CD4-positive, alpha-beta memory T cell (primary cell): Measurements from ENCODE around the gene MYT1. TPM values are rescaled to one million over a fixed set of nuclear protein-coding genes. Genes with fewer than 3 reads are reported as not detected.

ENCODE experiments used
- CTCF ChIA-PET: fragments of 350-600 bp; sonication (Branson Sonifier 250); formaldehyde crosslinking; loops from one replicate; lab custom pipeline; 2021; ENCODE audit warnings: inconsistent platforms; ENCODE audit not compliant: partially characterized antibody; lab: Charles Lee
- POLR2A ChIA-PET: fragments of 350-600 bp; sonication (Branson Sonifier 250); formaldehyde crosslinking; loops from one replicate; lab custom pipeline; 2021; ENCODE audit not compliant: partially characterized antibody; lab: Charles Lee
- DNase-seq, 5 donors: peaks; one replicate each; pipeline versions ENCODE4 v3.0.0 to v3.0.0-alpha.2; 2020 to 2022; ENCODE audit warnings: mixed read lengths in 1 of 5
- H3K27ac ChIP-seq: one replicate; pipeline ENCODE4 v1.7.0; 2013; ENCODE audit warnings: low read depth, low read length
- H3K27me3 ChIP-seq: 2 replicates; pipeline ENCODE4 v1.7.0; 2013; ENCODE audit warnings: mild to moderate bottlenecking, low read length, moderate library complexity; ENCODE audit not compliant: insufficient read depth
- H3K36me3 ChIP-seq: 2 replicates; pipeline ENCODE4 v1.7.0; 2013; ENCODE audit warnings: mild to moderate bottlenecking, low read length, moderate library complexity; ENCODE audit not compliant: insufficient read depth
- H3K4me1 ChIP-seq: 2 replicates; pipeline ENCODE4 v1.7.0; 2013; ENCODE audit warnings: mild to moderate bottlenecking, low read length, moderate library complexity; ENCODE audit not compliant: insufficient read depth
- H3K4me3 ChIP-seq, 2 donors: one replicate each; pipeline ENCODE4 v1.7.0; 2013; ENCODE audit warnings: low read length in 2 of 2, mild to moderate bottlenecking in 1 of 2
- H3K9me3 ChIP-seq, 2 donors: one replicate each; pipeline ENCODE4 v1.7.0; 2013; ENCODE audit warnings: low read length in 2 of 2, control low read depth in 1 of 2; ENCODE audit not compliant: control insufficient read depth in 1 of 2
- H3K27ac Mint-ChIP-seq, 7 donors: one replicate each; pipeline ENCODE4 v1.8.0; 2020 to 2021; ENCODE audit warnings: mixed read lengths in 7 of 7, mild to moderate bottlenecking in 6 of 7, inconsistent platforms in 3 of 7, moderate library complexity in 3 of 7
- H3K27me3 Mint-ChIP-seq, 2 donors: one replicate each; pipeline ENCODE4 v1.8.0; 2020 to 2021; ENCODE audit warnings: mixed read lengths in 2 of 2
- H3K36me3 Mint-ChIP-seq, 2 donors: one replicate each; pipeline ENCODE4 v1.8.0; 2020 to 2021; ENCODE audit warnings: mixed read lengths in 2 of 2, inconsistent platforms in 1 of 2, mild to moderate bottlenecking in 1 of 2
- H3K4me1 Mint-ChIP-seq, 4 donors: one replicate each; pipeline ENCODE4 v1.8.0; 2020 to 2021; ENCODE audit warnings: mixed read lengths in 4 of 4, mild to moderate bottlenecking in 1 of 4
- H3K4me3 Mint-ChIP-seq, 8 donors: one replicate each; pipeline ENCODE4 v1.8.0; 2020 to 2021; ENCODE audit warnings: mixed read lengths in 8 of 8, mild to moderate bottlenecking in 7 of 8, moderate library complexity in 6 of 8, inconsistent platforms in 3 of 8
- H3K9me3 Mint-ChIP-seq, 8 donors: one replicate each; pipeline ENCODE4 v1.8.0; 2020 to 2021; ENCODE audit warnings: mixed read lengths in 8 of 8, mild to moderate bottlenecking in 5 of 8, inconsistent platforms in 3 of 8, moderate library complexity in 1 of 8
- intact Hi-C: fragments of 100-400 bp; cut with micrococcal nuclease; formaldehyde crosslinking; loops from one replicate; pipeline ENCODE4 v1.15.1; 2023
- polyA plus RNA-seq, 2 donors: library from polyadenylated mRNA; unstranded; fragments of 300-500 nt; fragmentation: Illumina TruSeq; gene quantifications; one replicate each; pipeline ENCODE4 v1.2.3, GENCODE V29; 2021
- total RNA-seq, 2 experiments: library from RNA; stranded (reverse); gene quantifications; one replicate each; pipeline ENCODE4 v1.2.3, GENCODE V29; 2021

MYT1 gene
- total and polyA plus RNA-seq, 4 experiments from 2014 or later: not detected

- H3K4me3 ChIP-seq: no peak overlapping the region
- POLR2A ChIA-PET: no interaction called here
Observed at GRCh38 chr20:64188682-64189529, 24.7 kb downstream of the MYT1 start.

GRCh38 chr20:64189530-64189966 is 25.3 kb downstream of the MYT1 start:
- Histone ChIP-seq H3K36me3 (no peaks in the 10 kb centered on the region), H3K27ac (no peak overlapping the region), H3K27me3 (no peaks in the 10 kb centered on the region), H3K4me1 (peaks cover 6% of the 10 kb centered on the region), H3K9me3 (no peaks in the 10 kb centered on the region), H3K4me3 (no peak overlapping the region)
- no peaks in the 10 kb centered on the region for H3K36me3 Mint-ChIP-seq
- no peak for DNase-seq
- intact Hi-C loops: no loop called here
- POLR2A ChIA-PET: no interaction called here
- CTCF ChIA-PET: no interaction called here
- peaks cover 0 to 6% (median 0%) of the 10 kb centered on the region in 8 donors for H3K9me3 Mint-ChIP-seq
- H3K4me1 Mint-ChIP-seq: peaks cover 8 to 31% (median 12%) of the 10 kb centered on the region in 4 donors
- H3K27ac Mint-ChIP-seq: no peak overlapping the region
- H3K4me3 Mint-ChIP-seq: no peak overlapping the region
- H3K27me3 Mint-ChIP-seq: peaks cover 14 to 15% of the 10 kb centered on the region in 2 donors

More at GRCh38 chr20:64188682-64189529, 24.7 kb downstream of the MYT1 start:
- H3K4me3 Mint-ChIP-seq: no peak overlapping the region
- no peak overlapping the region for H3K27ac Mint-ChIP-seq
- Histone ChIP-seq H3K36me3 (no peaks in the 10 kb centered on the region), H3K9me3 (no peaks in the 10 kb centered on the region), H3K4me1 (peaks cover 6% of the 10 kb centered on the region), H3K27me3 (no peaks in the 10 kb centered on the region), H3K27ac (no peak overlapping the region)
- CTCF ChIA-PET: no interaction called here
- H3K9me3 Mint-ChIP-seq: peaks cover 0 to 6% (median 0%) of the 10 kb centered on the region in 8 donors
- H3K36me3 Mint-ChIP-seq: no peaks in the 10 kb centered on the region
- intact Hi-C loops: no loop called here
- H3K4me1 Mint-ChIP-seq: peaks cover 8 to 34% (median 14%) of the 10 kb centered on the region in 4 donors
- peaks cover 14% of the 10 kb centered on the region in 2 donors for H3K27me3 Mint-ChIP-seq
- DNase-seq: no peak

DNA sequence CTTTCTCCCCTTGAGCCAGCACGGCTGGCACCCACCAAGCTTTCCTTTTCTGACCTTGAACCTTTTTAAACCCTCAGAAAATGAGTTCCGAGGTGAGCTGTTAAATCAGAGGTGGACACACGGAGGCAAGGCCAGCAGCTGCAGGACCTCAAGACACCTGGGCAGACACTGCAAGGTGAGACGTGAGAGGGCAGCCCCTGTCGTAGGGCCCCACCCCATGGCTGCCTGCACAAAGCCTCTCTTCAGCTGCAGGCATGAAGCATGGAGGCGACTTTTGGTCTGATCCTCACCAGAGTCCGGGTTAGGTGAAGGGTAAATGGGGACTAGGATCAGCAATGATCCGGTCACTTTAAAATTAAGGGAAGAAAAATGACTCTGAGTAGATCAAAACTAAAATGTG is 25.7 kb downstream of the MYT1 start:
- no peak overlapping the region for H3K4me3 Mint-ChIP-seq
- H3K4me1 Mint-ChIP-seq: peaks cover 5 to 27% (median 8%) of the 10 kb centered on the region in 4 donors
- intact Hi-C loops: no loop called here

DNA sequence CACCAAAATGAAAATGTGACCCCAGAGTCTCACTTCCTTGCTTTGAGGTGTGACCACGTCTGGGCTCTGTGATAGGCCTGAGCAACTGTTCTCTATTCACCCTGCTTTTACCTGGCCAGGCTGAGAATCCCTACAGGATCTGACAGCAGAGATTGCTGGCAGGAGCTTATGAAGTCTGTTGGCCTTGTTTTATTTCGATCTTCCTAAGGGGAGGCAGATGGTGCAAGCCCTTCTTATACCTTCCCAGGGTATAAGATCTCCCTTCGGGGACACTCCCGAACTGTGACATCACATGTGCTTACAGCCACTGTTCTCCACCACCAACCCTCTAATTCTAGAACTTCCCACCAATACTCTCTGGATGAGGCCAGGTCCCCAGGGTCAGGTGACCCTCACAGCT is 26.8 kb downstream of the MYT1 start:
- Mint-ChIP-seq H3K27ac (no peak overlapping the region), H3K4me3 (no peak overlapping the region)

More for the DNA sequence above, 25.7 kb downstream of the MYT1 start:
- no peaks in the 10 kb centered on the region for H3K27me3 ChIP-seq
- no peaks in the 10 kb centered on the region for H3K36me3 ChIP-seq
- Mint-ChIP-seq H3K36me3 (no peaks in the 10 kb centered on the region), H3K27ac (no peak overlapping the region), H3K27me3 (peaks cover 11 to 14% of the 10 kb centered on the region in 2 donors), H3K9me3 (peaks cover 0 to 4% (median 0%) of the 10 kb centered on the region in 8 donors)
- H3K9me3 ChIP-seq: no peaks in the 10 kb centered on the region
- H3K4me3 ChIP-seq: no peak overlapping the region
- POLR2A ChIA-PET: no interaction called here
- no peak for DNase-seq
- H3K4me1 ChIP-seq: peaks cover 6% of the 10 kb centered on the region
- CTCF ChIA-PET: no interaction called here
- H3K27ac ChIP-seq: no peak overlapping the region

GRCh38 chr20:64192406-64192805 is 28.2 kb downstream of the MYT1 start:
- ChIA-PET POLR2A (no interaction called here), CTCF (interaction anchor here (1.4 kb wide), 1 partner anchor 72 kb away, joined by 3 read pairs; no protein-coding TSS in a partner anchor)
- Mint-ChIP-seq H3K36me3 (no peaks in the 10 kb centered on the region), H3K4me1 (peaks cover 4 to 17% (median 6%) of the 10 kb centered on the region in 4 donors), H3K9me3 (peaks cover 0 to under 1% (median 0%) of the 10 kb centered on the region in 8 donors), H3K27ac (no peak overlapping the region), H3K27me3 (peaks cover 11 to 23% of the 10 kb centered on the region in 2 donors), H3K4me3 (no peak overlapping the region)
- no peaks in the 10 kb centered on the region for H3K36me3 ChIP-seq
- H3K4me1 ChIP-seq: peaks cover 6% of the 10 kb centered on the region
- no peaks in the 10 kb centered on the region for H3K27me3 ChIP-seq
- H3K9me3 ChIP-seq: no peaks in the 10 kb centered on the region
- H3K4me3 ChIP-seq: no peak overlapping the region
- DNase-seq: no peak
- intact Hi-C loops: no loop called here
- H3K27ac ChIP-seq: no peak overlapping the region

More for the DNA sequence above, 26.8 kb downstream of the MYT1 start:
- ChIA-PET POLR2A (no interaction called here), CTCF (no interaction called here)
- Histone ChIP-seq H3K9me3 (no peaks in the 10 kb centered on the region), H3K36me3 (no peaks in the 10 kb centered on the region), H3K27me3 (no peaks in the 10 kb centered on the region), H3K27ac (no peak overlapping the region), H3K4me3 (no peak overlapping the region), H3K4me1 (peaks cover 6% of the 10 kb centered on the region)
- Mint-ChIP-seq H3K4me1 (peaks cover 4 to 18% (median 6%) of the 10 kb centered on the region in 4 donors), H3K27me3 (peaks cover 9 to 17% of the 10 kb centered on the region in 2 donors), H3K36me3 (no peaks in the 10 kb centered on the region), H3K9me3 (peaks cover 0 to 4% (median 0%) of the 10 kb centered on the region in 8 donors)
- intact Hi-C loops: no loop called here
- DNase-seq: no peak

DNA sequence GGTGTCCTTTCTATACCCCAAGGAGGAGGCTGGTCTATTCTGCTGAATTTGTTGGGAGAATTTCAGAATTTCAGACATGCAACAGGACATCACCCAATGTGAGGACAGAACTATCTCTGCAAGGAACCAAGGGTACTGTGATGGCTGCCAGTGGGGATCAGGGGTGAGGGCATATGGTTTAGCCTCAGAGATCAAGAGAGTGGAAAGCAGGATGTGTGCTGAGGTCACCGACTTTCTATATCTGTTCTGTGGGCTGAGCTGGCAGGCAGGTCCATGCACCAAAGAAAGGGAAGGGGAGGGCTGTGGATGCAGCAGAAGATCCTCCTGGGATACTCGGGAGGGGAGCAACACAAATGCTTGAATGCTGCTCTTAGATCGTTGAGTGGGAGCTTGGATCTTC is 28.8 kb downstream of the MYT1 start:
- intact Hi-C loops: no loop called here
- no peaks in the 10 kb centered on the region for H3K27me3 ChIP-seq
- CTCF ChIA-PET: interaction anchor here (1.4 kb wide), 1 partner anchor 72 kb away, joined by 3 read pairs; no protein-coding TSS in a partner anchor

GRCh38 chr20:64194269-64194668 is 30.0 kb downstream of the MYT1 start:
- intact Hi-C loops: no loop called here
- Histone ChIP-seq H3K9me3 (no peaks in the 10 kb centered on the region), H3K36me3 (no peaks in the 10 kb centered on the region), H3K27me3 (no peaks in the 10 kb centered on the region), H3K4me1 (peaks cover 6% of the 10 kb centered on the region), H3K4me3 (no peak overlapping the region), H3K27ac (no peak overlapping the region)
- H3K27ac Mint-ChIP-seq: peak overlapping the region in 1 of 7 donors; percentile 38
- no peak overlapping the region for H3K4me3 Mint-ChIP-seq
- POLR2A ChIA-PET: no interaction called here
- CTCF ChIA-PET: no interaction called here
- H3K4me1 Mint-ChIP-seq: peaks cover 4 to 14% (median 6%) of the 10 kb centered on the region in 4 donors
- peaks cover 13 to 24% of the 10 kb centered on the region in 2 donors for H3K27me3 Mint-ChIP-seq
- DNase-seq: no peak
- no peaks in the 10 kb centered on the region for H3K9me3 Mint-ChIP-seq
- no peaks in the 10 kb centered on the region for H3K36me3 Mint-ChIP-seq

More for the DNA sequence above, 28.8 kb downstream of the MYT1 start:
- H3K27me3 Mint-ChIP-seq: peaks cover 13 to 26% of the 10 kb centered on the region in 2 donors
- POLR2A ChIA-PET: no interaction called here
- no peaks in the 10 kb centered on the region for H3K9me3 Mint-ChIP-seq
- Histone ChIP-seq H3K4me1 (peaks cover 6% of the 10 kb centered on the region), H3K9me3 (no peaks in the 10 kb centered on the region), H3K36me3 (no peaks in the 10 kb centered on the region), H3K27ac (no peak overlapping the region), H3K4me3 (no peak overlapping the region)
- H3K4me3 Mint-ChIP-seq: peak overlapping the region in 1 of 8 donors; percentile 9
- no peak overlapping the region for H3K27ac Mint-ChIP-seq
- no peak for DNase-seq
- H3K4me1 Mint-ChIP-seq: peaks cover 4 to 17% (median 6%) of the 10 kb centered on the region in 4 donors
- H3K36me3 Mint-ChIP-seq: no peaks in the 10 kb centered on the region
